ENCODE data around the gene UPF3A.

The UPF3A gene

GRCh38 chr13:114258589-114258988, 22.8 kb upstream of the UPF3A start (continued):
- no peak for TF ChIP-seq ZNF433 (tag by site-specific recombination; IDR thresholded peaks at IDR 0.05; ENCODE audit: low read depth)

GRCh38 chr13:114259374-114259773, 22.0 kb upstream of the UPF3A start:
- Histone ChIP-seq H3K4me3 (ENCODE audit: low read depth, low read length) (no peak overlapping the region), H3K9me3 (ENCODE audit: control insufficient read depth, insufficient read depth, low read depth, low read length) (no peaks in the 10 kb centered on the region), H3K4me1 (ENCODE audit: control insufficient read depth, insufficient read depth, low read length) (no peaks in the 10 kb centered on the region), H3K36me3 (ENCODE audit: control insufficient read depth in 2 of 2, insufficient read depth in 1 of 2, low read length in 2 of 2) (peaks cover 35 to 88% of the 10 kb centered on the region in 2 experiments), H3K27ac (ENCODE audit: extremely low read depth, low read depth, low read length) (no peak overlapping the region)
- CTCF ChIA-PET = no interaction called here
- POLR2A ChIA-PET = no interaction called here
- TF ChIP-seq ZNF626 (tag by site-specific recombination; IDR thresholded peaks at IDR 0.05) (no peak), PRDM6 (tag by site-specific recombination; IDR thresholded peaks at IDR 0.05) (peak; percentile 87)

GRCh38 chr13:114259974-114260373, 21.4 kb upstream of the UPF3A start:
- CTCF ChIA-PET = no interaction called here
- Histone ChIP-seq H3K4me3 (ENCODE audit: low read depth, low read length) (no peak overlapping the region), H3K9me3 (ENCODE audit: control insufficient read depth, insufficient read depth, low read depth, low read length) (no peaks in the 10 kb centered on the region), H3K36me3 (ENCODE audit: control insufficient read depth in 2 of 2, insufficient read depth in 1 of 2, low read length in 2 of 2) (peaks cover 36 to 87% of the 10 kb centered on the region in 2 experiments), H3K4me1 (ENCODE audit: control insufficient read depth, insufficient read depth, low read length) (no peaks in the 10 kb centered on the region), H3K27ac (ENCODE audit: extremely low read depth, low read depth, low read length) (no peak overlapping the region)
- TF ChIP-seq ZNF341 (tag by site-specific recombination; IDR thresholded peaks at IDR 0.05; ENCODE audit: low read depth) (peak; percentile 87), ZNF501 (tag by site-specific recombination; IDR thresholded peaks at IDR 0.05) (no peak)
- POLR2A ChIA-PET = no interaction called here

- Histone ChIP-seq H3K4me1 (ENCODE audit: control insufficient read depth, insufficient read depth, low read length) (no peaks in the 10 kb centered on the region), H3K27ac (ENCODE audit: extremely low read depth, low read depth, low read length) (no peak overlapping the region), H3K36me3 (ENCODE audit: control insufficient read depth in 2 of 2, insufficient read depth in 1 of 2, low read length in 2 of 2) (peaks cover 36 to 87% of the 10 kb centered on the region in 2 experiments), H3K4me3 (ENCODE audit: low read depth, low read length) (no peak overlapping the region), H3K9me3 (ENCODE audit: control insufficient read depth, insufficient read depth, low read depth, low read length) (no peaks in the 10 kb centered on the region)
- ChIA-PET POLR2A (interaction anchor here (0.7 kb wide), 1 partner anchor 21 kb away, joined by 4 read pairs; the partner anchor contains the start of gene UPF3A), CTCF (no interaction called here)
- TF ChIP-seq KLF17 (tag by site-specific recombination; IDR thresholded peaks at IDR 0.05) (no peak), KLF8 (tag by site-specific recombination; IDR thresholded peaks at IDR 0.05) (no peak), ZNF518A (tag by site-specific recombination; conservative IDR thresholded peaks at IDR 0.05; ENCODE audit: low read depth) (no peak), ZNF704 (tag by site-specific recombination; IDR thresholded peaks at IDR 0.05) (no peak), ZNF639 (tag by site-specific recombination; IDR thresholded peaks at IDR 0.05) (no peak), ZNF449 (tag by site-specific recombination; IDR thresholded peaks at IDR 0.05) (no peak), BCL6B (tag by site-specific recombination; IDR thresholded peaks at IDR 0.05) (no peak)
Measured at GRCh38 chr13:114260814-114261213, 20.6 kb upstream of the UPF3A start.
